T47D (cell line): ENCODE results near the gene GADD45A.

Experiments
- DNase-seq, 2 experiments: peaks; one replicate each; pipeline versions ENCODE4 v3.0.0 to v3.0.0-alpha.2; 2011 to 2012; ENCODE audit warnings: low read depth in 1 of 2, low spot score in 1 of 2
- JUND ChIP-seq: IDR thresholded peaks from 2 replicates; pipeline ENCODE4 v1.6.1; 2012; ENCODE audit warnings: low read depth
- in situ Hi-C: cut with HindIII; loops from 2 replicates; pipeline ENCODE4 v1.10.0; 2016; ENCODE audit warnings: low sequenced_read_pairs, low pct_unique_long_range_greater_than_20kb

The GADD45A gene

GRCh38 chr1:67675800-67676199, 9.2 kb upstream of the GADD45A start:
- in situ Hi-C loops, result no loop called here
- DNase-seq, result no peak
- TF ChIP-seq JUND, result no peak

GRCh38 chr1:67676287-67676686, 8.7 kb upstream of the GADD45A start:
- no peak for TF ChIP-seq JUND
- DNase-seq, result no peak
- in situ Hi-C loops, result no loop called here

- TF ChIP-seq JUND, result no peak
- DNase-seq, result peak in 1 of 2 experiments; percentile 2
- in situ Hi-C loops, result no loop called here
Measured at GRCh38 chr1:67676946-67677345, 8.1 kb upstream of the GADD45A start.

GRCh38 chr1:67677408-67677807, 7.6 kb upstream of the GADD45A start:
- no peak for TF ChIP-seq JUND
- no peak for DNase-seq
- in situ Hi-C loops, result no loop called here

- in situ Hi-C loops, result no loop called here
Measured at GRCh38 chr1:67677930-67678329, 7.1 kb upstream of the GADD45A start.

GRCh38 chr1:67679691-67680090, 5.3 kb upstream of the GADD45A start:
- no peak for DNase-seq
- in situ Hi-C loops, result no loop called here

More at GRCh38 chr1:67677930-67678329, 7.1 kb upstream of the GADD45A start:
- DNase-seq, result no peak
- TF ChIP-seq JUND, result no peak

GRCh38 chr1:67680486-67680885, 4.5 kb upstream of the GADD45A start:
- no peak for DNase-seq
- in situ Hi-C loops, result no loop called here
- TF ChIP-seq JUND, result no peak

More at GRCh38 chr1:67679691-67680090, 5.3 kb upstream of the GADD45A start:
- TF ChIP-seq JUND, result no peak

- no peak for TF ChIP-seq JUND
- in situ Hi-C loops, result no loop called here
- no peak for DNase-seq
Measured at GRCh38 chr1:67682659-67683197, 2.3 kb upstream of the GADD45A start.

- TF ChIP-seq JUND, result no peak
- no peak for DNase-seq
- in situ Hi-C loops, result no loop called here
Measured at GRCh38 chr1:67683316-67683715, 1.7 kb upstream of the GADD45A start.

GRCh38 chr1:67683766-67684525, 1.1 kb upstream of the GADD45A start:
- in situ Hi-C loops, result no loop called here
- no peak for TF ChIP-seq JUND

GRCh38 chr1:67684526-67685066, 405 bp upstream of the GADD45A start:
- DNase-seq, result no peak
- TF ChIP-seq JUND, result no peak
- in situ Hi-C loops, result no loop called here

More at GRCh38 chr1:67683766-67684525, 1.1 kb upstream of the GADD45A start:
- no peak for DNase-seq

- TF ChIP-seq JUND, result no peak
- in situ Hi-C loops, result no loop called here
- no peak for DNase-seq
Measured at GRCh38 chr1:67685558-67686266, 711 bp downstream of the GADD45A start.
